Panc1 (cell line): ENCODE measurements around the gene PARP16.

Source experiments
- CTCF ChIP-seq: fragments of 450-650 bp; IDR thresholded peaks from 2 replicates; pipeline ENCODE4 v1.5.1; 2017; ENCODE audit warnings: mild to moderate bottlenecking
- POLR2AphosphoS5 ChIP-seq: IDR thresholded peaks from 2 replicates; pipeline ENCODE4 v1.6.1; 2012; ENCODE audit warnings: mild to moderate bottlenecking, low read depth, low read length, moderate library complexity
- REST ChIP-seq, 2 experiments: IDR thresholded peaks; 2 replicates each; pipeline ENCODE4 v1.6.1; 2011 to 2012; ENCODE audit warnings: low read depth in 2 of 2, control low read depth in 1 of 2, low read length in 1 of 2, mild to moderate bottlenecking in 1 of 2, moderate library complexity in 1 of 2; ENCODE audit not compliant: insufficient read depth in 1 of 2
- SIN3A ChIP-seq: IDR thresholded peaks from 2 replicates; pipeline ENCODE4 v1.6.1; 2012; ENCODE audit warnings: low read depth, mild to moderate bottlenecking, low read length, moderate library complexity, borderline replicate concordance; ENCODE audit not compliant: insufficient read depth
- TCF7L2 ChIP-seq: IDR thresholded peaks from 2 replicates; pipeline ENCODE4 v1.6.1; 2011; ENCODE audit warnings: mild to moderate bottlenecking, low read depth, low read length, inconsistent platforms

GRCh38 chr15:65335278-65336055, 48.8 kb upstream of the PARP16 start:
- TF ChIP-seq CTCF (no peak), POLR2AphosphoS5 (no peak), REST (IDR thresholded peaks at IDR 0.05; ENCODE audit: insufficient read depth in 1 of 2, low read depth in 2 of 2, low read length in 1 of 2) (no peak), TCF7L2 (no peak), SIN3A (no peak)
